Measurements from ENCODE around the gene TRPV3. TPM values are rescaled to one million over a fixed set of nuclear protein-coding genes. Genes with fewer than 3 reads are reported as not detected.

Gene TRPV3
- total and polyA plus RNA-seq, 8 donors: 0.21 to 0.99 (median 0.50) TPM

Other genes with a start within 250 kb of the TRPV3 start
- under 1 TPM in 3 of 6 donors, not detected in 3; 0.35 to 0.56 (median 0.46) TPM for gene OR3A2, start 171.5 kb downstream of the TRPV3 start, total RNA-seq
- under 1 TPM in 1 of 2 donors, not detected in 1; 0.12 TPM for gene OR3A2, start 171.5 kb downstream of the TRPV3 start, polyA plus RNA-seq
- not detected for gene OR1E1, start 159.4 kb downstream of the TRPV3 start, total RNA-seq
- gene OR1E1, start 159.4 kb downstream of the TRPV3 start, polyA plus RNA-seq: not detected
- gene OR3A3, start 146.4 kb downstream of the TRPV3 start, total RNA-seq: not detected
- gene OR3A3, start 146.4 kb downstream of the TRPV3 start, polyA plus RNA-seq: not detected
- gene OR1E2, start 124.0 kb downstream of the TRPV3 start, total RNA-seq: not detected
- gene OR1E2, start 124.0 kb downstream of the TRPV3 start, polyA plus RNA-seq: not detected
- not detected for gene SPATA22, start 86.0 kb downstream of the TRPV3 start, total RNA-seq
- under 1 TPM; 0.09 to 0.46 TPM for gene SPATA22, start 86.0 kb downstream of the TRPV3 start, polyA plus RNA-seq
- gene ASPA, start 81.8 kb downstream of the TRPV3 start, total RNA-seq: 1 to 10 TPM in 1 of 6 donors, under 1 TPM in 5; 0.38 to 1.1 (median 0.69) TPM
- under 1 TPM; 0.65 to 0.75 TPM for gene ASPA, start 81.8 kb downstream of the TRPV3 start, polyA plus RNA-seq
- gene TRPV1, start 51.6 kb upstream of the TRPV3 start, total RNA-seq: 1 to 10 TPM; 1.6 to 4.0 (median 3.1) TPM
- 10 to 100 TPM in 1 of 2 donors, 1 to 10 TPM in 1; 8.1 to 10.2 TPM for gene TRPV1, start 51.6 kb upstream of the TRPV3 start, polyA plus RNA-seq
- gene SHPK, start 78.4 kb upstream of the TRPV3 start, total RNA-seq: 1 to 10 TPM; 8.0 to 9.8 (median 8.8) TPM
- 10 to 100 TPM in 1 of 2 donors, 1 to 10 TPM in 1; 7.4 to 10.5 TPM for gene SHPK, start 78.4 kb upstream of the TRPV3 start, polyA plus RNA-seq
- 10 to 100 TPM in 5 of 6 donors, 1 to 10 TPM in 1; 9.0 to 14.2 (median 12.4) TPM for gene CTNS, start 78.9 kb upstream of the TRPV3 start, total RNA-seq
- 10 to 100 TPM; 12.6 to 14.0 TPM for gene CTNS, start 78.9 kb upstream of the TRPV3 start, polyA plus RNA-seq
- 10 to 100 TPM; 31.4 to 80.6 (median 36.5) TPM for gene TAX1BP3, start 110.8 kb upstream of the TRPV3 start, total RNA-seq
- 10 to 100 TPM; 58.4 to 62.7 TPM for gene TAX1BP3, start 110.8 kb upstream of the TRPV3 start, polyA plus RNA-seq
- 10 to 100 TPM; 12.1 to 19.7 (median 14.4) TPM for gene EMC6, start 111.0 kb upstream of the TRPV3 start, total RNA-seq
- gene EMC6, start 111.0 kb upstream of the TRPV3 start, polyA plus RNA-seq: 10 to 100 TPM; 30.9 to 34.6 TPM
- gene P2RX5, start 138.3 kb upstream of the TRPV3 start, total RNA-seq: 1 to 10 TPM in 1 of 6 donors, under 1 TPM in 5; 0.13 to 1.4 (median 0.47) TPM
- gene P2RX5, start 138.3 kb upstream of the TRPV3 start, polyA plus RNA-seq: 1 to 10 TPM in 1 of 2 donors, under 1 TPM in 1; 0.91 to 1.3 TPM
- gene HASPIN, start 166.1 kb upstream of the TRPV3 start, total RNA-seq: under 1 TPM; 0.05 to 0.31 (median 0.21) TPM
- not detected for gene HASPIN, start 166.1 kb upstream of the TRPV3 start, polyA plus RNA-seq
- gene ITGAE, start 243.4 kb upstream of the TRPV3 start, total RNA-seq: 1 to 10 TPM; 4.4 to 9.7 (median 6.7) TPM
- 10 to 100 TPM; 19.3 to 29.0 TPM for gene ITGAE, start 243.4 kb upstream of the TRPV3 start, polyA plus RNA-seq